Eye (tissue), 1 donor: ENCODE data around the gene ABCD4.
"Not testable (repeated sequence)": the region's sequence is repeated elsewhere in the genome, so short reads cannot be mapped to it uniquely, and the experiment has no call there.

Experiments used
- DNase-seq: peaks from one replicate; pipeline ENCODE4 v3.0.0-alpha.2; 2015

The ABCD4 gene

GRCh38 chr14:74301594-74302151, 1.1 kb downstream of the ABCD4 start:
- no peak for DNase-seq

GRCh38 chr14:74299061-74299545, 3.6 kb downstream of the ABCD4 start:
- no peak for DNase-seq

- DNase-seq, result no peak
Observed at GRCh38 chr14:74297986-74298385, 4.7 kb downstream of the ABCD4 start.

GRCh38 chr14:74296037-74296467, 6.7 kb downstream of the ABCD4 start:
- DNase-seq, result no peak

GRCh38 chr14:74293606-74294005, 9.1 kb downstream of the ABCD4 start:
- DNase-seq, result no peak

GRCh38 chr14:74292061-74292460, 10.7 kb downstream of the ABCD4 start:
- no peak for DNase-seq

- peak; percentile 35 for DNase-seq
Observed at GRCh38 chr14:74290415-74290814, 12.3 kb downstream of the ABCD4 start.

GRCh38 chr14:74289801-74290200, 12.9 kb downstream of the ABCD4 start:
- DNase-seq, result no peak

GRCh38 chr14:74286736-74287135, 16.0 kb downstream of the ABCD4 start:
- no peak for DNase-seq

DNA sequence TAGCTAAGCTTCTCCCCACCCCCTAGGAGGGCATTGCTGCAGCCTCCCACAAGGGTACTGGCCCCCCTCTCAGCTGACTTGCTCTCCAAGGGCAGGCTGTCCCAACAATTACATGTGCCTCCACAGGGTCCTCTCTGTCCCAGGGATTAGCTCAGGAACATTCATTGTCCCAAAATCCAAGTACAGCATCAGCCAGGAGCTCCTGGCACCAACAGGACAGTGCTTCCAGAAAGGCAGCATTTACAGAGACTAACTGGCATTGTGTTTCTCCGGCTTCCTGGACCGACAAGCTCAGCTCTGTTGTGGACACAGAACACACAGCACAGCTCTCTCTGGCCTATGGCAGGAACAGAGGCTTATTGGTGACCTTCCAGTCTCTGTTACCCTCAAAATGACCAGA, 21.7 kb downstream of the ABCD4 start:
- DNase-seq, result no peak

DNA sequence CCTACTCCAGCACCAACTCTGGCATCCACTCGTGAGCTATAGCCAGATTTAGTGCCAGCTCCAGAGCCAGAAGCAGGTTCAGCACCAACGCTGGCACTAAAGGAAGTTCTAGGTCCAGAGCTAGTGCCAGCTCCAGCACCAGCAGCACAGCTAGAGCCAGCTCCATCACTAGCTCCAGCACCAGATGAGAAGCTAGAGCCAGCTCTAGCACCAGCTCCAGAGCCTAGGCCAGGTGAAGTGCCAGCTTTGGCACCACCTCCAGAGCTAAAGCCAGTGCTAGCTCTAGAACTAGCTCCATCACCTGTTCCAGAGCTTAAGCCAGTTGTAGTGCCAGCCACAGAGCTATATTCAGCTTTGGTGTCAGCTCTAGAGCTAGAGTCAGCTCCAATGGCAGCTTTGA, 24.7 kb downstream of the ABCD4 start:
- DNase-seq, result no peak

DNA sequence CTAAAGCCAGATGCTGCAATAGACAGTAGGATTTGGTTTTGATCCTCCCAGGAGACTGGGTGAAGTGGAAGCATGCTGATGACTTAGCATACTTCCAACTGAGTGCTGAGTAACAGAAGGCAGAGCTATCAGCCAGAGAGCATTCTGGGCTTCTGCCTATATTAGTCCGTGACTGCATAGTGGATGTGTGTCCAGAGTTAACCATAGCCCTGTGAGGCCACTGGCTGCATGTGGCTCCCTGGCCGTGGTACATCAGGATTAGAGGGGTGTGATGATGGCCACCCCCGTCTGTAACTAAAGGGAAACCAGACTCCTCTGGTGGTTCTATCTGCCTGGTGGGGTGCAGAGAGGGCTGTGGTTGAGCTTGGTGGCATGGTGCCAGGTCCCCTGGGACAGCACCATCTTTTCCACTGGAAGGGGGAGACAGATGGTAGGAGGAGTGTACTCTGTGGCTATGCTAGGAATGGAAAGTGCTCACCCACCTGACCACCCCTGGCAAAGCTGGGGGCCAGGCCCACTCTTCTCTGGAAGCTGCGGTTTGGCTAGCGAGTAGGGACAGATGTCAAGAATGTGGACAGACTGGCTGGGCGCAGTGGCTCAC, 27.4 kb downstream of the ABCD4 start:
- no peak for DNase-seq

DNA sequence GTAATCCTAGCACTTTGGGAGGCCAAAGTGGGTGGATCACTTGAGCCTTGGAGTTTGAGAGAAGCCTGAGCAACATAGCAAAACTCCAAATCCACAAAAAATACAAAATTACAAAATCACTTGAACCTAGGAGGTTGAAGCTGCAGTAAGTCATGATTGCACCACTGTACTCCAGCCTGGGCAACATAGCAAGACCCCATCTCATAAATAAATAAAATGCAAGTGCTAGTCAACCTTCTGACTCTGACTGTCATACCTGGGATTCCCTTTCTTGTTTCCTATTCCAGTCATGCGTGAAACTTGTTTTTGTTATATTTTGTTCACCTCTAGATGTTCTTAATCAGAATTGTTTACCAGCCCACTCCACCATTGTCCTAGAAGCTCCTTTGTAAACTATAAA, 31.4 kb downstream of the ABCD4 start:
- no peak for DNase-seq

GRCh38 chr14:74270382-74271177, 32.2 kb downstream of the ABCD4 start:
- not testable (repeated sequence) for DNase-seq

DNA sequence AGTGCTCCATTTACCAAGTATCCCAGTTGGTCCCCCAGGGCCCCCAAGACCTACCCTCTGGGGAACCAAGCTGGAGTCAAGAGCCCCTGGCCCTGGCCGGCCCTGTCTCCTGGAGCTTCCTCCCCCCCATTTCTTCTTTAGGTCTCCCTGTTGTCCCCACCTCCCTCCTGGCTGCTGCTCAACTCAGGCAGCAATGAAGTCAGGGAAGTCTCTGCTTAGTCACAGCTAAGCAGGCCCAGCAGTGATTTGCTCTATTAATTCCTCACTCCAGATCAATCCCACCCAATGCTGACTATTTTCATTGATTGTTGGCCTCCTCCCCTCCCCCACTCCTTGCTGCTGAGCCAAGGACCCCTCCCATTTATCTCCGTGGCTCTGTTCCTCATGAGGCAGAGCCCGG, 35.1 kb downstream of the ABCD4 start:
- no peak for DNase-seq

DNA sequence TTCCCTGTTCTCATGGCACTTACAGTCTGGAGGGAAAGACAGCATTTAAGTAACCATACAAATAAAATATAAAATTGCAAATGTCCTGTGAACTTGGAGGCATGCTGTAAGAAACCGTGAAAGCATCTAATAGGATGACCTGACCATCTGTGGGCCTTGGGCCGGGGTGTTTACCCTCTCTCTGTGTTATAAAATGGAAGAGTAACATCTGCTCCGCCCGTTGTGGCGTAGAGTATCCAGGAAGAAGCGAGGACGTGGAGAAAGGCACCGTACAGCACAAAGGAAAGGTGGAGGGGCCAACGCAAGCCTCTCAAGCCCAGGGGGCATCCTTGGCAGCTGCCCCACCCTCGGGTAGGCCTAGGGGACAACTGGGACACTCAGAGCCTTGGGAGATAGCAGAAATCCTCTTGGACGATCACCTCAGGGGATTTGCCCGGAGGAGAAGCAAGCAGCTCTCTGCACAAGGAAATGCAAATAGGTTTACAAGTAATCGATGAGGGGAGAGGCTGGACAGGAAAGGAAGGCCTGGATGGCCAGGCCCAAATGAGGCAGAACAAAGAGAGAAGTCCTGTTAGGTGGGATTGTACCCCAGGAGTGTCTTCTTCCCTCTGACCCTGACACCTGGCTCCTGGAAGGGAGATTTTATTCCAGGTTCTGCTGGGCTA, 37.3 kb downstream of the ABCD4 start:
- DNase-seq, result no peak

GRCh38 chr14:74263921-74264320, 38.8 kb downstream of the ABCD4 start:
- DNase-seq, result no peak

- DNase-seq, result no peak
Observed at GRCh38 chr14:74263181-74263580, 39.6 kb downstream of the ABCD4 start.

DNA sequence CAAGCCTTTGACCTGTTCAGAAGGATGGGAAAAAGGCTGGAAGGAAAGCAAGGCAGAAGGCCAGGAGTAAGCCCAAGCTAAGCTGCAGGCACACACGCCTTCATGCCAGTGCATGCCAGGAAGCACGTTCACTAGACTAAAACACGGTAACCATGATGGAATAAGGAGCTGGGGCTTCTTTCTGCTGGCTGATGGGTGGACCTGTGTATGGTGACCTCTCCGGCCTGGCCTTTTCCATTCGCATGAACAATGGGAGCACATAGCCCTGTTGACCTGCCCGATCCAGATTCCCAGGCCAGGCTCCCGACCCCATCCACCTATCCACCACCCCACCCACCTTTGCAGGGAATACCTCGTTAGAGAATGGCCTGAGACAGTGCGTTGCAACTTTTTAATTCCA, 40.7 kb downstream of the ABCD4 start:
- no peak for DNase-seq

DNA sequence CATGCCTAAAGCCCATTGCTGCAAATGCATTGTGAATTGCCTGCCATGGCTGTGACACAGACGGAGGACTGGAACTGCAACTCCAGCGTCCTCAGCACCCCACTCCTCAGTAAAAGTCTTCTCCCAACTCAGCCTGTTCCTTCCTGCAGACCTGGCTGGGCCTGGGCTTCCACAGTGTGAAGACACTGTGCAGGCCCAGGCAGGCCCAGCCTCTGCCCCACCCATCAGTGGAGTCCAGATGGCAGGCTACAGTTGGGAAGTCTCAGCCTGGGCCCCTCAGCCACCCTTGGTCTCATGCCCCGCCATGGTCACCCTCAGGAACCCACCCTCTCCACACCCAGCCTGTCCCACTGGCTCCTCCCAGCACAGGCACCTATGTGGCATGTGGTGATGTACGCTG, 41.4 kb downstream of the ABCD4 start:
- no peak for DNase-seq

DNA sequence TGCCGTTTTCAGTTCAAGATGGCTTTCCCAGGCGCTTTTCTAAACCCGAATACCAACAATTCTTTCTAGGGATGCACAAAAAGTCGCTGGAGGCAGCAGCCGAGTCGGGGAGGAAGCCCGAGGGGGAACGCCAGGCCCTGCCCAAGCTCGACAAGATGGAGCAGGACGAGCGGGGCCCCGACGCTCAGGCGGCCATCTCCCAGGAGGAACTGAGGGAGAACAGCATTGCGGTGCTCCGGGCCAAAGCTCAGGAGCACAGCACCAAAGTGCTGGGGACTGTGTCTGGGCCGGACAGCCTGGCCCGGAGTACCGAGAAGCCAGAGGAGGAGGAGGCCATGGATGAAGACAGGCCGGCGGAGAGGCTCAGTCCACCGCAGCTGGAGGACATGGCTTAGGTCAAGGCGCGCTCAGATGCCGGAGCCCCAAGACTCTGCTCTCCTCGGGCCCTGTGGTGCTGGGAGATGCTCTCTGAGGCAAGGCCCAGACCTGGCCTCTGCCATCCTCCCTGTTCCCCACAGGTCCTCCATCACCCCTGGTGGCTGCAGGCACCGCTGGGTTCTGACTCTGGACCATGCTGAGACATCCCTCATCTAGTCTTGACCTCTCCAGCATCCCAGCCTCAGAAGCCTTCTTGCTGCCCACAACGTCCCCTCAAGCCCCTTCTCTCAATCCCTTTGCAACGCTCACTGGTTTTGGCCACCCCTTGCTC, 42.1 kb downstream of the ABCD4 start:
- DNase-seq, result no peak

DNA sequence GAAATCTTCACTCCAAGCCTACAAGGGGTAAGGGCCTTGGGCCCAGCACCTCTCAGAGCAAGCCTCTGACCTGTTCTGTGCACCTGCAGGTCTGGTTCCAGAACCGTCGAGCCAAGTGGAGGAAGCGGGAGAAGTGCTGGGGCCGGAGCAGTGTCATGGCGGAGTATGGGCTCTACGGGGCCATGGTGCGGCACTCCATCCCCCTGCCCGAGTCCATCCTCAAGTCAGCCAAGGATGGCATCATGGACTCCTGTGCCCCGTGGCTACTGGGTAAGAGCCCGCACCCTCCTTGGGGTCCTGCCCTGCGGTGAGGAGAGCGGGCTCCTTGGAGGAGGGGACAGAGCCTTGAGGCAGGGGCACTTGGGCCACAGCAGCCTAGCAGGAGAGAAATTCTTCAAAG, 43.2 kb downstream of the ABCD4 start:
- no peak for DNase-seq

GRCh38 chr14:74258764-74259035, 44.0 kb downstream of the ABCD4 start:
- no peak for DNase-seq
